KBM-7 (cell line): ENCODE results near the gene BTN1A1.

Source experiments
- DNase-seq: peaks from one replicate; pipeline ENCODE4 v3.0.0-alpha.2; 2015
- in situ Hi-C: fragments of 300-500 bp; cut with MboI; formaldehyde crosslinking; loops from 2 replicates; pipeline ENCODE4 v1.14.3; 2020; ENCODE audit warnings: low sequenced_read_pairs, low pct_unique_long_range_greater_than_20kb, mixed read lengths

The BTN1A1 gene

DNA sequence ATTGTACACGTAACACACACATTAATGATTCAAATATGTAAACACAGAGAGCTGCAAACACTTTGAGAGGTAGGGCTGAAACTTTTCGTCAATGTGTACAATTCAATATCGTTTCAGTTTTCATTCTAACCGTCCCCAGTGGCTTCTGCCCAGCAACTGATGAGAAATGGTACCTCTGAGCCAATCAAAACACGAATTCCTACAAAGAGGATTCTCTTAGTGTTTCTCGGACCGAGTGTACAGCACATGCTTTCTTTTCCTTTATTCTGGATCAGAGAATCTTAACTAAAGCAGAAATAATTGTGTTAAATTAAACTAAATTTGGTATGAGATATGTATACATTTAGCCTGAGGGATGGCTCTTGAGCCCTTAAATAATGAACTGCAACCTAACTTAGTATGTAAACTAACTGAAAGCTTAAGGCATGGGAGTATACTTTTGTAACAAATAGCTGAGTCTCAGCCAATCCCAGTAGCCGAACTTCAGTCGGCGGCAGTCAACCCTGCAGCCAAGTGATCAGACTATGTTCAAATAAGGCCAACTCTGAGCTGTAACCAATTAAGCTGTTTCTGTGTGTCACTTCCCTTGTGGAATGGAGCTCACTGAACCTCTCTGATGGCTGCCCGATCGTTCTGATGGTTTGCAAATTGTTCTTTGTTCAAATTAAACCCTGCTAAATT is 26.2 kb upstream of the BTN1A1 start:
- in situ Hi-C loops, result no loop called here
- peak; percentile 93 for DNase-seq

GRCh38 chr6:26474439-26474881 is 25.6 kb upstream of the BTN1A1 start:
- no peak for DNase-seq
- in situ Hi-C loops, result no loop called here

GRCh38 chr6:26475823-26476729 is 24.0 kb upstream of the BTN1A1 start:
- DNase-seq, result no peak
- in situ Hi-C loops, result no loop called here

DNA sequence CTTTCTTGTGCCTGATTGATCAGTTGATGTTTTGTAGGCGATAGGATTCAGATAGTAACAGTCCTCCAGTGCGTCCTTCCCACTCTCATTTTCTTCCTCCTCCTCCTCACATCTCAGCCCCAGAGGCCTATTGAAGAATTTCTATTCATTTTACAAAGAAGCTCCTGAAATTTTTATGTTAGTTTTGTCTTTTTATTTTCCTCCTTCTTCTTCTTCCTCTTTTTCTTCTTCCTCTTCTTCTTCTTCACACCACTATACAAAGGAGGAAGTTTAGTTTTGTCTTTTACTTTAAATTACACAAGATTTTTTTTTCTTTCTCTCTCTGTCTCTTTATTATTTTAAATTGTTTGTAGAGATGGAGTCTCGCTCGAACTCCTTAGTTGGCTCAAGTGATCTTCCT is 23.2 kb upstream of the BTN1A1 start:
- in situ Hi-C loops, result no loop called here
- DNase-seq, result peak; percentile 63

DNA sequence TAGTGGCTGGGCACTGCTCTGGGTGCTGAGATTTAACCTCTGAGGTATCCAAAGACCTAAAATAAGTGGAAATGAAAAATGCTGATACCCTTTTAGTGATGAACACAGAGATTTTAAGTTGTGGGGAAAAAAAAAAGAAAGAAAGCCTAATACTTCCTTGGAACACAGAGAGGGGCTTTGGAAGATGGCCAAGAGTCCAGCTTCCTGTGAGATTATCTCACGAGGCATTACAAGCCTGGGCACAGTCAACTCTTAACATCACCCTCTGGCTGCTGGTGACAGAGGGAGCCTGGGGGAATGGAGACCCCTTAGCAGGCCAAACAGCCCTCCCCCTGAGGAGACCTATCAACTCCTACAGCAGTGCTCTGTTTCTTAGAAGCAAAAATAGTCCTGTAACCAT is 22.7 kb upstream of the BTN1A1 start:
- in situ Hi-C loops, result no loop called here
- DNase-seq, result no peak

GRCh38 chr6:26478100-26478984 is 21.8 kb upstream of the BTN1A1 start:
- in situ Hi-C loops, result no loop called here
- no peak for DNase-seq

DNA sequence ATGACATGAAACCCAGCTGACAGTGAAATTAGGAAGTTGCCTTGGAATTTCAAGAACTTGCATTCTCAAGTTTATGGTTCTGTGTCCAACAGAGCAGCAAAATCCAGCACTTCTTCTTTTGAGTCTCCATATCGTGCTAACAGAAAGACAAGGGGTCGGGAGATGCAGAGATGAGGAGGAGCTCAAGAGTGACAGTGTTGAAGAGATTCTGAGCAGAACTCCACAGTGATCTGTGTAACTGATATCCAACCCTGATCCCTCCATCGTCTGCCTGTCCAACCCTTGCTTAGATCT is 21.2 kb upstream of the BTN1A1 start:
- in situ Hi-C loops, result no loop called here
- peak; percentile 82 for DNase-seq

DNA sequence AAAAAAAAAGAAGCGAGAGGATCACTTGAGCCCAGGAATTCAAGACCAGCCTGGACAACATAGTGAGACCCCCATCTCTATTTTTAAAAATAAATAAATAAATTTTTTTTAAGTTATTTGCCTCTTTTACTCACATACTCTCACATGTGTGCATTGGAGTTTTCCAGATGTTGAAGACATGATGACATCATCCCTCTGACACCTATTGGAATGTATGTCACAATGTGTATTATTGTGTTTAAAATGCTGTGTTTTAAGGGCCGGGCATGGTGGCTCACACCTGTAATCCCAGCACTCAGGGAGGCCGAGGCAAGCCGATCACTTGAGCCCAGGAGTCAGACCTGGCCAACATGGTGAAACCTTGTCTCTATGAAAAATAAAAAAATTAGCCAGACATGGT is 17.8 kb upstream of the BTN1A1 start:
- DNase-seq, result no peak
- in situ Hi-C loops, result no loop called here

GRCh38 chr6:26483727-26484126 is 16.4 kb upstream of the BTN1A1 start:
- no peak for DNase-seq
- in situ Hi-C loops, result no loop called here

- no peak for DNase-seq
- in situ Hi-C loops, result no loop called here
These were observed 15.9 kb upstream of the BTN1A1 start for GRCh38 chr6:26484161-26484560.

DNA sequence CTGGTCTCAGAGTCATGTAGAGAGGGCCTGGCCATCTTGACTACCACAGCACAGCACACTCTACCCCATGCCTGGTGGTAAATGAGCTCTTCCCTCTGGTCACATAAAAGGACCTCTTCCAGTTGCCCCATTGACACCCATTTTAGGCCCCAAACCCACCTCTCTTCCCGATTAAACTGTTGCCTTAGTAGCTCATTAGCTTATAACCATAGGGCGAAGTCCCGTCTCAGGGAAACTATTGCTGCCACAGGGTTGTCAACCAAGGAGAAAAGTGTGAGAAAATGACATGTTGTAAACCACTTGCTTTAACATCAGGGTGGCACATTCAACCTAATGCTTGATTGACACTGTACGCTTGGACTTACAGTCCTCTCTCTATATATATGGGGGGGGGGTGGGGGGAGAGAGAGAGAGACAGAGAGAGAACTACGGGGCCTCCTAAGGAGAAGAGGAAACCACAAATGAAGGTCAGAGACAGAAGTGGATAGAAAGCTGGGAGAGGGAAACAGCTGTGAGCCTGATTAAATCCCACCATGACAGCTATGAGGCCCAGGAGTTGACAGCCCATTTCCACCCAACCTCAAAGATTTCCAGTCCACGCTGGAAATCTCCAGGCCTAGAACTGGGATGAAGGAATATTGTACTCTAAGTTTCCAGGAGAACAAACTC is 14.9 kb upstream of the BTN1A1 start:
- in situ Hi-C loops, result no loop called here
- DNase-seq, result peak; percentile 88

DNA sequence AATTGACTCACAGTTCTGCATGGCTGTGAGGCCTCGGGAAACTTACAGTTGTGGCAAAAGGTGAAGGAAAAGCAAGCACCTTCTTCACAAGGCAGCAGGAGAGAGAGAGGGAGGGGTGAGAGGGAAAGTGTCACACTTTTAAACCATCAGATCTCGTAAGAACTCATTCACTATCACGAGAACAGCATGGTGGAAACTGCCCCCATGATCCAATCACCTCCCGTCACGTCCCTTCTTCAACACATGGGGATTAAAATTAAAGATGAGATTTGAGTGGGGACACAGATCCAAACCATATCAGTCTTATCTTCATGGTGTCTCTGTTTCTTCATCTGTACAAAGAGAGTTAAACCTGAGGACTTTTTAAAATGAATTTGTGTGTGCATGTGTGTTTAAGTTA is 13.7 kb upstream of the BTN1A1 start:
- in situ Hi-C loops, result no loop called here
- DNase-seq, result no peak

GRCh38 chr6:26487466-26487865 is 12.6 kb upstream of the BTN1A1 start:
- DNase-seq, result no peak
- in situ Hi-C loops, result no loop called here

GRCh38 chr6:26489996-26490964 is 9.8 kb upstream of the BTN1A1 start:
- DNase-seq, result no peak
- in situ Hi-C loops, result no loop called here

- in situ Hi-C loops, result no loop called here
- DNase-seq, result no peak
These were observed 8.5 kb upstream of the BTN1A1 start for GRCh38 chr6:26491604-26492003.

DNA sequence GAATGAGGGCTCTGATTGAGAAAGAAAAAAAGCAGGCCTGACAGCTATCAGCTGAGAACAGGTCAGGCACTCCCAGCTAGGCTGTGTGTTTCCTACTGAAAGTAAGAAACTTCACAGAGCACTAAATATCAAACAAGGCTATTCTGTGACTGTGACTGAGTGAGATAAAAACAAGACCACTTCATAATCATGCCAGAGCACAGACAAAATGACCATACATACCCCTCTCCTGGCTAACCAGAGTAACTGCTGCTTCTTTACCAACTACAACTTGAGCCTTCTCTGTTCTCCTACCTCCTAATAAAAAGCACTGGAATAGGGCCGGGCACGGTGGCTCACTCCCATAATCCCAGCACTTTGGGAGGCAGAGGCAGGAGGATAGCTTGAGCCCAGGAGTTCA is 6.8 kb upstream of the BTN1A1 start:
- DNase-seq, result no peak

DNA sequence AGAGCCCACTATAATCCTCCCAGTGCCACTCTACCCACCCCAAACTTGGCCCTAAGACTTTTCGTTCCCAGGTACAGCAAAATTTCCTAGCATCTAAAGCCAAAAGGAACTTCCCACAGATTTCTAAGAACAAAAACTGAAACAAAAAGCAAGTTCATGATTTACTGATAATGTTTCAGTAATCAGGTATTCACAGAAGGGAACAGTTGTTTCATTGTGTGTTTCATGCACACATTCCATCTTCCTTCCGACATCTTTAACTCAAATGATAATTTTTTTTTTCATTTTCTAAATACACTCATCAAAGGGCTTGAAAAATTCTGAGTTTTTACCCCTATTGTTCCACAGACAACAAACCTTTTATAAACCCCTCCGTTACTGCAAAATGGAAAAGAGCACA is 6.0 kb upstream of the BTN1A1 start:
- in situ Hi-C loops, result no loop called here
- no peak for DNase-seq

More for the DNA sequence above, 6.8 kb upstream of the BTN1A1 start:
- in situ Hi-C loops, result no loop called here

DNA sequence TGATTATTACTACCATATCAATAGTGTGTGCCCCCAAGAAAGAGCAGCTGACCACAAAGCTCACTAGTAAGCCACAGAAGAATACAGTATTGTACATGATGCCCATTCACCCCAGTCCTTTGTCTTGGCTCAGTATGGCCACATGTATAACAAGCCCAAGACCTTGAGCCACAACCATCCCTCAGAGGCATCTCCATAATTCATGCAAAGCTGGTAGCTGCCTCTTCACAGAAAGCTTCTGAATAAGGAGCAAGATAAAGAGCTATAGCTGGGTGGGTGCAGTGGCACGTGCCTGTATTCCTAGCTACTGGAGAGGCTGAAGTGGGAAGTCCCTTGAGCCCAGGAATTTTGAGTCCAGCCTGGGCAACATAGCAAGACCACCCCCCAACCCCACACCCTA is 4.8 kb upstream of the BTN1A1 start:
- in situ Hi-C loops, result no loop called here
- no peak for DNase-seq
